GM19025 (cell line): ENCODE measurements around the gene EEF1AKMT1.

Source experiments
- ATAC-seq: cut with Tn5 transposase; IDR thresholded peaks from one replicate; pipeline ENCODE4 v1.9.1; 2021; ENCODE audit warnings: mild to moderate bottlenecking, low read depth, moderate library complexity; ENCODE audit not compliant: unreplicated experiment

EEF1AKMT1 gene

GRCh38 chr13:20773194-20774080, at the start of gene EEF1AKMT1:
EEF1AKMT1 (minus strand) TSS chr13:20773961; CDS start chr13:20757598, 16,363 bp downstream.
- ATAC-seq, result peak; percentile 92

- ATAC-seq, result no peak
Observed at GRCh38 chr13:20823071-20823470, 49.3 kb upstream of the EEF1AKMT1 start.

- no peak for ATAC-seq
Observed at GRCh38 chr13:20822406-20822805, 48.6 kb upstream of the EEF1AKMT1 start.

- no peak for ATAC-seq
Observed at GRCh38 chr13:20819715-20820114, 46.0 kb upstream of the EEF1AKMT1 start.

- no peak for ATAC-seq
Observed at GRCh38 chr13:20815464-20815863, 41.7 kb upstream of the EEF1AKMT1 start.

- ATAC-seq, result no peak
Observed at GRCh38 chr13:20814224-20814910, 40.6 kb upstream of the EEF1AKMT1 start.

GRCh38 chr13:20812890-20813289, 39.1 kb upstream of the EEF1AKMT1 start:
- ATAC-seq, result no peak

- ATAC-seq, result no peak
Observed at GRCh38 chr13:20810808-20811207, 37.0 kb upstream of the EEF1AKMT1 start.

- ATAC-seq, result no peak
Observed at GRCh38 chr13:20808874-20809273, 35.1 kb upstream of the EEF1AKMT1 start.

GRCh38 chr13:20803180-20803965, 29.6 kb upstream of the EEF1AKMT1 start:
- ATAC-seq, result no peak

GRCh38 chr13:20801707-20802106, 27.9 kb upstream of the EEF1AKMT1 start:
- ATAC-seq, result no peak

- no peak for ATAC-seq
Observed at GRCh38 chr13:20799726-20800416, 26.1 kb upstream of the EEF1AKMT1 start.

- no peak for ATAC-seq
Observed at GRCh38 chr13:20798027-20798426, 24.3 kb upstream of the EEF1AKMT1 start.

- no peak for ATAC-seq
Observed at GRCh38 chr13:20796791-20797508, 23.2 kb upstream of the EEF1AKMT1 start.

GRCh38 chr13:20789665-20790064, 15.9 kb upstream of the EEF1AKMT1 start:
- ATAC-seq, result no peak

- ATAC-seq, result no peak
Observed at GRCh38 chr13:20788312-20788711, 14.6 kb upstream of the EEF1AKMT1 start.

- no peak for ATAC-seq
Observed at GRCh38 chr13:20787180-20787579, 13.4 kb upstream of the EEF1AKMT1 start.

- ATAC-seq, result peak; percentile 49
Observed at GRCh38 chr13:20782116-20782708, 8.5 kb upstream of the EEF1AKMT1 start.

- no peak for ATAC-seq
Observed at GRCh38 chr13:20780317-20780716, 6.6 kb upstream of the EEF1AKMT1 start.
